IMR-90 (cell line): ENCODE measurements around the gene ZNF782. TPM values are rescaled to one million over a fixed set of nuclear protein-coding genes. Genes with fewer than 3 reads are reported as not detected.

Experiments
- ATAC-seq: fragments of 200-7000 bp; cut with Tn5 transposase; 2 replicates; pipeline ENCODE4 v1.9.1; 2020; ENCODE audit warnings: low read depth, mild to moderate bottlenecking, moderate library complexity
- BruUV-seq: library from RNA; stranded (reverse); fragments of 400-500 nt; replicated peaks from 2 replicates; lab custom pipeline; 2021; lab: Mats Ljungman, UMichigan
- CTCF ChIA-PET: fragments of 300-600 bp; formaldehyde crosslinking; extraction: SDS; loops from one replicate; lab custom pipeline; 2021; ENCODE audit warnings: antibody characterized with exemption; lab: Yijun Ruan, JAX
- POLR2A ChIA-PET: fragments of 300-600 bp; sonication (Branson Sonifier 250); formaldehyde crosslinking; loops from one replicate; lab custom pipeline; 2022; ENCODE audit warnings: antibody characterized with exemption; ENCODE audit not compliant: unreplicated experiment; lab: Charles Lee
- DNase-seq: peaks from one replicate; pipeline ENCODE4 v3.0.0; 2013
- H2AFZ ChIP-seq: replicated peaks from 2 replicates; pipeline ENCODE3; 2013; ENCODE audit warnings: low read length, mild to moderate bottlenecking; ENCODE audit not compliant: poor library complexity
- H2AK5ac ChIP-seq: 2 replicates; pipeline ENCODE4 v1.6.1; 2013; ENCODE audit warnings: low read depth, low read length, inconsistent platforms
- H2AK9ac ChIP-seq: replicated peaks from 2 replicates; pipeline ENCODE3; 2013; ENCODE audit warnings: mild to moderate bottlenecking, low read depth, low read length, moderate library complexity; ENCODE audit not compliant: poor library complexity
- H2BK120ac ChIP-seq: 2 replicates; pipeline ENCODE4 v1.6.1; 2013; ENCODE audit warnings: low read depth, low read length, inconsistent platforms
- H2BK15ac ChIP-seq: 3 replicates; pipeline ENCODE4 v1.6.1; 2013; ENCODE audit warnings: low read depth, low read length, inconsistent platforms
- H2BK20ac ChIP-seq: 2 replicates; pipeline ENCODE4 v1.6.1; 2013; ENCODE audit warnings: low read depth, mild to moderate bottlenecking, inconsistent platforms, low read length, moderate library complexity
- H2BK5ac ChIP-seq: 2 replicates; pipeline ENCODE4 v1.6.1; 2013; ENCODE audit warnings: mild to moderate bottlenecking, low read depth, low read length, inconsistent platforms; ENCODE audit not compliant: poor library complexity, severe bottlenecking
- H3K14ac ChIP-seq: replicated peaks from 2 replicates; pipeline ENCODE4 v1.6.1; 2013; ENCODE audit warnings: low read depth, low read length, inconsistent platforms
- H3K18ac ChIP-seq: 2 replicates; pipeline ENCODE4 v1.6.1; 2013; ENCODE audit warnings: low read depth, low read length, control low read depth
- H3K23ac ChIP-seq: 2 replicates; pipeline ENCODE4 v1.6.1; 2013; ENCODE audit warnings: low read depth, low read length, inconsistent platforms
- H3K27ac ChIP-seq: 2 replicates; pipeline ENCODE4 v1.5.1; 2013; ENCODE audit warnings: mild to moderate bottlenecking, control low read depth, low read length; ENCODE audit not compliant: insufficient read depth
- H3K27me3 ChIP-seq: 2 replicates; pipeline ENCODE4 v1.6.1; 2013; ENCODE audit warnings: low read length; ENCODE audit not compliant: control insufficient read depth, insufficient read depth
- H3K36me3 ChIP-seq: 2 replicates; pipeline ENCODE4 v1.6.1; 2013; ENCODE audit warnings: low read length, mixed read lengths; ENCODE audit not compliant: control insufficient read depth, insufficient read depth
- H3K4ac ChIP-seq: 2 replicates; pipeline ENCODE4 v1.6.1; 2013; ENCODE audit warnings: low read depth, low read length, inconsistent platforms
- H3K4me1 ChIP-seq: 2 replicates; pipeline ENCODE4 v1.6.1; 2013; ENCODE audit warnings: low read length, mixed read lengths; ENCODE audit not compliant: control insufficient read depth, insufficient read depth
- H3K4me2 ChIP-seq: 2 replicates; pipeline ENCODE4 v1.6.1; 2013; ENCODE audit warnings: low read depth, mild to moderate bottlenecking, control low read depth, low read length, moderate library complexity
- H3K4me3 ChIP-seq: 2 replicates; pipeline ENCODE4 v1.5.1; 2013; ENCODE audit warnings: low read depth, mild to moderate bottlenecking, control low read depth, low read length, moderate library complexity; ENCODE audit not compliant: insufficient read depth
- H3K56ac ChIP-seq: 2 replicates; pipeline ENCODE4 v1.6.1; 2013; ENCODE audit warnings: low read length, inconsistent platforms; ENCODE audit not compliant: insufficient read depth; ENCODE audit errors: extremely low read depth
- H3K79me1 ChIP-seq, 2 experiments: 2 replicates each; pipeline ENCODE4 v1.6.1; 2013; ENCODE audit warnings: low read length in 2 of 2, inconsistent platforms in 1 of 2, low read depth in 1 of 2
- H3K9ac ChIP-seq: 2 replicates; pipeline ENCODE4 v1.6.1; 2013; ENCODE audit warnings: low read depth, low read length, control low read depth
- H3K9me1 ChIP-seq: 2 replicates; pipeline ENCODE4 v1.6.1; 2013; ENCODE audit warnings: low read length, inconsistent platforms; ENCODE audit not compliant: insufficient read depth
- H3K9me3 ChIP-seq: 2 replicates; pipeline ENCODE4 v1.6.1; 2013; ENCODE audit warnings: low read length; ENCODE audit not compliant: control insufficient read depth, insufficient read depth
- H4K20me1 ChIP-seq: 2 replicates; pipeline ENCODE4 v1.6.1; 2013; ENCODE audit warnings: low read length, inconsistent platforms; ENCODE audit not compliant: insufficient read depth
- H4K5ac ChIP-seq: 2 replicates; pipeline ENCODE4 v1.6.1; 2013; ENCODE audit warnings: mild to moderate bottlenecking, low read depth, low read length, control low read depth
- H4K8ac ChIP-seq, 2 experiments: 2 replicates each; pipeline ENCODE4 v1.6.1; 2013; ENCODE audit warnings: low read depth in 2 of 2, low read length in 2 of 2, control low read depth in 1 of 2, inconsistent platforms in 1 of 2
- H4K91ac ChIP-seq: 2 replicates; pipeline ENCODE4 v1.6.1; 2013; ENCODE audit warnings: low read depth, low read length, inconsistent platforms; ENCODE audit not compliant: insufficient read depth
- CEBPB ChIP-seq: IDR thresholded peaks from 2 replicates; pipeline ENCODE4 v1.6.1; 2012; ENCODE audit warnings: low read depth, low read length, improper control_type of control experiment
- MAFK ChIP-seq: IDR thresholded peaks from 2 replicates; pipeline ENCODE4 v1.6.1; 2012; ENCODE audit warnings: low read depth, low read length, improper control_type of control experiment
- MAZ ChIP-seq: IDR thresholded peaks from 2 replicates; pipeline ENCODE4 v1.6.1; 2012; ENCODE audit warnings: low read depth, mild to moderate bottlenecking, low read length, improper control_type of control experiment, moderate library complexity, borderline replicate concordance
- MXI1 ChIP-seq: IDR thresholded peaks from 2 replicates; pipeline ENCODE4 v1.6.1; 2012; ENCODE audit warnings: low read depth, mild to moderate bottlenecking, low read length, moderate library complexity, borderline replicate concordance
- RCOR1 ChIP-seq: IDR thresholded peaks from 2 replicates; pipeline ENCODE4 v1.6.1; 2012; ENCODE audit warnings: mild to moderate bottlenecking, low read length, improper control_type of control experiment; ENCODE audit not compliant: insufficient replicate concordance
- SMC3 ChIP-seq: fragments of 150-350 bp; IDR thresholded peaks from 2 replicates; pipeline ENCODE4 v1.6.1; 2016; ENCODE audit warnings: low read depth, mild to moderate bottlenecking, antibody characterized with exemption, low read length, moderate library complexity
- USF2 ChIP-seq: fragments of 150-350 bp; IDR thresholded peaks from 2 replicates; pipeline ENCODE4 v1.6.1; 2017; ENCODE audit warnings: mild to moderate bottlenecking, antibody characterized with exemption, low read length, low read depth
- WGBS, 2 experiments: methylation state at CpG; one replicate each; pipeline versions ENCODE4 v1.1.5 to v1.1.7; 2013; ENCODE audit warnings: missing lambda C conversion rate in 2 of 2; ENCODE audit not compliant: insufficient read length in 1 of 2; ENCODE audit errors: extremely low coverage in 2 of 2; 5-methylcytosine and 5-hydroxymethylcytosine counted together
- dilution Hi-C: fragments of 300-500 bp; cut with HindIII; formaldehyde crosslinking; loops from one replicate; pipeline ENCODE4 v1.14.3; 2018; ENCODE audit warnings: low sequenced_read_pairs; ENCODE audit not compliant: unreplicated experiment
- in situ Hi-C: fragments of 300-500 bp; cut with MboI; formaldehyde crosslinking; loops from 3 replicates; pipeline ENCODE4 v1.14.3; 2019; ENCODE audit warnings: low sequenced_read_pairs, inconsistent platforms, mixed read lengths
- intact Hi-C: fragments of 100-400 bp; cut with micrococcal nuclease; formaldehyde crosslinking; loops from 2 replicates; pipeline ENCODE4 v1.10.0; 2022
- polyA plus RNA-seq, 3 experiments: library from polyadenylated mRNA; depleted of rRNA; stranded (reverse); fragments of >200 nt; gene quantifications; 2 replicates each; pipeline ENCODE4 v1.2.3, GENCODE V29; 2012; ENCODE audit warnings: low replicate concordance in 1 of 3
- total RNA-seq: library from RNA; depleted of rRNA; stranded (reverse); fragments of >200 nt; gene quantifications from 2 replicates; pipeline ENCODE4 v1.2.3, GENCODE V29; 2012

The ZNF782 gene
- total and polyA plus RNA-seq, 2 of the 4 experiments (the other 2 are of a cell fraction) = 0.86 to 4.3 TPM

GRCh38 chr9:96858670-96859069, 4.4 kb upstream of the ZNF782 start:
- no peak overlapping the region for H3K23ac ChIP-seq
- CTCF ChIA-PET = no interaction called here
- in situ Hi-C loops (loop anchor here (5.0 kb wide), 1 partner anchor 534 kb away; no protein-coding TSS in a partner anchor), dilution Hi-C loops (no loop called here), intact Hi-C loops (loop anchor here (5.0 kb wide), 1 partner anchor 739 kb away; no protein-coding TSS in a partner anchor)
- H3K79me1 ChIP-seq = peaks cover 2% of the 10 kb centered on the region in 2 experiments
- H3K4me2 ChIP-seq = no peak overlapping the region
- TF ChIP-seq USF2 (no peak), MAZ (no peak), RCOR1 (no peak), CEBPB (no peak), MAFK (no peak), MXI1 (no peak), SMC3 (no peak)
- DNase-seq = no peak
- H3K9me1 ChIP-seq = no peaks in the 10 kb centered on the region
- no peak overlapping the region for H3K18ac ChIP-seq
- no peak overlapping the region for H3K9ac ChIP-seq
- WGBS, 2 experiments = no CpG with 5 or more reads among the region's 8 CpGs
- no peak overlapping the region for H2AFZ ChIP-seq
- H2BK5ac ChIP-seq = no peak overlapping the region
- H4K20me1 ChIP-seq = no peaks in the 10 kb centered on the region
- H3K14ac ChIP-seq = no peak overlapping the region
- no peak overlapping the region for H3K56ac ChIP-seq
- no peak overlapping the region for H2BK120ac ChIP-seq
- H3K27ac ChIP-seq = no peak overlapping the region
- no peak overlapping the region for H2BK15ac ChIP-seq
- H2BK20ac ChIP-seq = no peak overlapping the region
- ATAC-seq = no peak
- no peaks in the 10 kb centered on the region for H3K9me3 ChIP-seq
- H2AK9ac ChIP-seq = no peak overlapping the region
- no TSS peak for BruUV-seq
- H4K5ac ChIP-seq = no peak overlapping the region
- H4K91ac ChIP-seq = no peak overlapping the region
- no peak overlapping the region for H4K8ac ChIP-seq
- POLR2A ChIA-PET = no interaction called here
- no peak overlapping the region for H3K4ac ChIP-seq
- no peaks in the 10 kb centered on the region for H3K27me3 ChIP-seq
- H2AK5ac ChIP-seq = no peak overlapping the region
- no peak overlapping the region for H3K4me3 ChIP-seq
- H3K36me3 ChIP-seq = no peaks in the 10 kb centered on the region
- H3K4me1 ChIP-seq = no peaks in the 10 kb centered on the region
